Esophagus muscularis mucosa (tissue), 3 donors: ENCODE data around the gene BTBD9.

Experiments used
- POLR2A ChIP-seq: fragments of 450-650 bp; IDR thresholded peaks from one replicate; pipeline ENCODE4 v1.6.1; 2017; ENCODE audit warnings: antibody characterized with exemption, moderate library complexity, mild to moderate bottlenecking, low read depth
- POLR2AphosphoS5 ChIP-seq, 2 donors: sonication (generic); formaldehyde crosslinking; IDR thresholded peaks; one replicate each; pipeline ENCODE4 v1.6.1; 2017; ENCODE audit warnings: antibody characterized with exemption in 2 of 2
- TF ChIP-seq, protein P1 (sequence below), 3 experiments: fragments of 200-600 bp in 2 of 3; fragments of 450-650 bp in 1 of 3; sonication (generic) in 2 of 3; IDR thresholded peaks; one replicate each; pipeline ENCODE4 v1.5.1; 2017 to 2019; ENCODE audit warnings: antibody characterized with exemption in 3 of 3, mild to moderate bottlenecking in 2 of 3, moderate library complexity in 1 of 3

DNA sequence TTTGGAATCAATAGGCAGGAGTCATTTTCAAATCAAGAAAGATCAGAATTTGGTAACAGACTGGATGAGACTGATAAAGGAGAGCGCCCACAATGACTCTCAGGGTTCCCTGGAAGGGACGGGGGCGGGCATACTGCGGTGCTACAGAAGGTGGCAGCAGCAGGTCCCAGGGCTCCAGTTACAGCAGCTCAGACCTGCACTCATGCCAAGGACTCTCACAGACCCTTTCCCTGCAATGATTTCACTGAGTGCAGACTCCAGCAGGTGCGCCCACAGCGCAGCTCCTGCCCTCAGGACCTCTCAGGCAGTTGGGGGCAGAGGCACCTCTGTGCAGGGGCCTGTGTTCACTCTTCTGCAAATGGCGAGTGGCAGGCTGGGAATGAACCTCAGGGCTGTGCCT, 460.4 kb downstream of the BTBD9 start:
- no peak for TF ChIP-seq POLR2A
- TF ChIP-seq, protein P1, sequence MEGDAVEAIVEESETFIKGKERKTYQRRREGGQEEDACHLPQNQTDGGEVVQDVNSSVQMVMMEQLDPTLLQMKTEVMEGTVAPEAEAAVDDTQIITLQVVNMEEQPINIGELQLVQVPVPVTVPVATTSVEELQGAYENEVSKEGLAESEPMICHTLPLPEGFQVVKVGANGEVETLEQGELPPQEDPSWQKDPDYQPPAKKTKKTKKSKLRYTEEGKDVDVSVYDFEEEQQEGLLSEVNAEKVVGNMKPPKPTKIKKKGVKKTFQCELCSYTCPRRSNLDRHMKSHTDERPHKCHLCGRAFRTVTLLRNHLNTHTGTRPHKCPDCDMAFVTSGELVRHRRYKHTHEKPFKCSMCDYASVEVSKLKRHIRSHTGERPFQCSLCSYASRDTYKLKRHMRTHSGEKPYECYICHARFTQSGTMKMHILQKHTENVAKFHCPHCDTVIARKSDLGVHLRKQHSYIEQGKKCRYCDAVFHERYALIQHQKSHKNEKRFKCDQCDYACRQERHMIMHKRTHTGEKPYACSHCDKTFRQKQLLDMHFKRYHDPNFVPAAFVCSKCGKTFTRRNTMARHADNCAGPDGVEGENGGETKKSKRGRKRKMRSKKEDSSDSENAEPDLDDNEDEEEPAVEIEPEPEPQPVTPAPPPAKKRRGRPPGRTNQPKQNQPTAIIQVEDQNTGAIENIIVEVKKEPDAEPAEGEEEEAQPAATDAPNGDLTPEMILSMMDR (IDR thresholded peaks at IDR 0.05), result no peak
- no peak for TF ChIP-seq POLR2AphosphoS5 (IDR thresholded peaks at IDR 0.05)
